ENCODE data around the gene CBL.

Gene CBL

GRCh38 chr11:119324189-119324588 is 118.0 kb downstream of the CBL start:
- no peaks in the 10 kb centered on the region for H3K9me3 Mint-ChIP-seq
- no peak overlapping the region for H3K4me3 Mint-ChIP-seq
- no peaks in the 10 kb centered on the region for H3K36me3 Mint-ChIP-seq (ENCODE audit: low read depth)
- no peak overlapping the region for H3K27ac Mint-ChIP-seq
- no peaks in the 10 kb centered on the region for H3K27me3 Mint-ChIP-seq
- peaks cover 16% of the 10 kb centered on the region for H3K4me1 Mint-ChIP-seq (ENCODE audit: low read depth)

- no peaks in the 10 kb centered on the region for H3K36me3 Mint-ChIP-seq (ENCODE audit: low read depth)
- no peak overlapping the region for H3K27ac Mint-ChIP-seq
- no peaks in the 10 kb centered on the region for H3K9me3 Mint-ChIP-seq
Observed at GRCh38 chr11:119329320-119329719, 123.2 kb downstream of the CBL start.

GRCh38 chr11:119330237-119330636 is 124.1 kb downstream of the CBL start:
- Mint-ChIP-seq H3K36me3 (ENCODE audit: low read depth) (no peaks in the 10 kb centered on the region), H3K27ac (no peak overlapping the region), H3K4me1 (ENCODE audit: low read depth) (peaks cover 16% of the 10 kb centered on the region), H3K4me3 (no peak overlapping the region), H3K27me3 (no peaks in the 10 kb centered on the region), H3K9me3 (no peaks in the 10 kb centered on the region)

More at GRCh38 chr11:119329320-119329719, 123.2 kb downstream of the CBL start:
- Mint-ChIP-seq H3K4me3 (no peak overlapping the region), H3K27me3 (no peaks in the 10 kb centered on the region), H3K4me1 (ENCODE audit: low read depth) (peaks cover 14% of the 10 kb centered on the region)

DNA sequence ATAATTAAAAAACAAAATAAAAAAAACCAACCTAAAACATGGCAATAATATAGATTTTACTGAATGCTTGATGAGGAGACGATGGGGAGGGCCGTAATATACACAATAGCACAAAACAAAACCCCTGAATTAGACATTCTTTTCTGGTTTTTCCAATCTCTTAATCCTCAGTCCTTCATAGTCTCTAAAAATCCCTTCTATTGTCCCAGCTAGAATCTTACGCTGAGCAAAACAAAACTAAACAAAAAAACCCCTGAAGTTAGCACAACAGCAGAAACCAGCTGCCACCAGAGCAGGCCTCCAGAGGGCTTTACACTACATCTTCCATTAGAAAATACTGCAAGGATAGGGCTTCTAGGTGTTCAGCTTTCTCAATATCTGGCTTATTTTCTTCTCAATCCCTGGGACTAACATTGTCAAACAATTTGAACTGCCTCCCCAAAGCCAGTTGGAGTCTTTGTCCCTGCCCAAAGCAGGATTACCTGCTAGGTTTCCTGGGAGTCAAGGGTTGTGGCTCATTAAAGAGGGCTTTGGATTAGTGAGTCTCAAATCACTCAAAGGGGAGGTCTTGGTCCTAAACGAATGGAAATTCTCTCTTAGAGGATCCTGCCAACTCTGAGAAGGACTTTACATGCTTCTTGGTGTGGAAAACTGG is 126.1 kb downstream of the CBL start:
- H3K4me1 Mint-ChIP-seq (ENCODE audit: low read depth) = peaks cover 33% of the 10 kb centered on the region
- no peaks in the 10 kb centered on the region for H3K27me3 Mint-ChIP-seq
- H3K4me3 Mint-ChIP-seq = no peak overlapping the region
- peaks cover 11% of the 10 kb centered on the region for H3K36me3 Mint-ChIP-seq (ENCODE audit: low read depth)
- no peak overlapping the region for H3K27ac Mint-ChIP-seq
- no peaks in the 10 kb centered on the region for H3K9me3 Mint-ChIP-seq

DNA sequence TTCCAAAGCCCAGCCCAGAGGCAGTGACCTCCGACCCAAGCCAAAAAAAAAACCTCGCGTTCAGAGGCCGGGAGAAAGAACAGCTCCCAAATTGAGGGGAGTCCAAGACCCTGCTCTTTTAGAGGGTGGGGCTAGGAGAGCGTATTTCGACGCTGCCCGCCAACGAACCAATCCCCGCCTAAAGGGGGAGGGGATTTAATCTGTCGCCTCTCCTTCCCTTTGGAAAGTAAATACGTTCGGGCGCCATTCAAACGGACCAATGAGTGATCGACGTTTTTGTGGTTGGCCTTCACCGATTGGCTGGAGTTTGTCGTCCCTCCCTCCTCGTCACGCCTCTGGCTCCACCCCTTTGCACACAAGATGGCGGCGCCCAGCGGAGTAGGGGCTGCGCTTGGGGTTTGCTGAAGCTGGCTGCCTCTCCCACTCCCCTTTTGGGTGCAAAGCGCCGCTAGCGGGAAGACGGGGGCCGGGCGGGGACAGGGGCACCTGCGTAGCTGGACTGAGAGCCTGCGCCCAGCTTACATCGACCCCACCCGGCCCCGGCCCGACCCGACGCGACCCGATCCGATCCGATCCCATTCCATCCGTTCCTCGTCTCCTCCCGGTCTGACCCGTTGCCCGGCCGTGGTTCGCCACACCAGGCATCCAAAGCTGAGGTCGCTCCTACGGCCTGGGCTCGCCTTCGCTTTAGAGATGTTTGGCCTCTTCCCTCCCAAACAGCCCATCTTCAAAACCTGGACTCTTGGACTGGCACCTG is 128.2 kb downstream of the CBL start, which contains the start of gene RNF26:
TSS of gene RNF26 (plus strand) at position 354 of the 757 bp plus-strand sequence. CDS start 596 bp downstream, outside the sequence.
- H3K4me1 Mint-ChIP-seq (ENCODE audit: low read depth) = peaks cover 43% of the 10 kb centered on the region
- H3K4me3 Mint-ChIP-seq = peak within 1 kb of the TSS; percentile 97
- peaks cover 9% of the 10 kb centered on the region for H3K27me3 Mint-ChIP-seq
- H3K9me3 Mint-ChIP-seq = no peaks in the 10 kb centered on the region
- H3K27ac Mint-ChIP-seq = peak within 1 kb of the TSS; percentile 98
- peaks cover 16% of the 10 kb centered on the region for H3K36me3 Mint-ChIP-seq (ENCODE audit: low read depth)

GRCh38 chr11:119335091-119335654 is 129.0 kb downstream of the CBL start:
- peaks cover 44% of the 10 kb centered on the region for H3K4me1 Mint-ChIP-seq (ENCODE audit: low read depth)
- H3K27ac Mint-ChIP-seq = peak overlapping the region; percentile 98
- peaks cover 10% of the 10 kb centered on the region for H3K27me3 Mint-ChIP-seq
- peaks cover 16% of the 10 kb centered on the region for H3K36me3 Mint-ChIP-seq (ENCODE audit: low read depth)
- H3K4me3 Mint-ChIP-seq = peak overlapping the region; percentile 97
- no peaks in the 10 kb centered on the region for H3K9me3 Mint-ChIP-seq

DNA sequence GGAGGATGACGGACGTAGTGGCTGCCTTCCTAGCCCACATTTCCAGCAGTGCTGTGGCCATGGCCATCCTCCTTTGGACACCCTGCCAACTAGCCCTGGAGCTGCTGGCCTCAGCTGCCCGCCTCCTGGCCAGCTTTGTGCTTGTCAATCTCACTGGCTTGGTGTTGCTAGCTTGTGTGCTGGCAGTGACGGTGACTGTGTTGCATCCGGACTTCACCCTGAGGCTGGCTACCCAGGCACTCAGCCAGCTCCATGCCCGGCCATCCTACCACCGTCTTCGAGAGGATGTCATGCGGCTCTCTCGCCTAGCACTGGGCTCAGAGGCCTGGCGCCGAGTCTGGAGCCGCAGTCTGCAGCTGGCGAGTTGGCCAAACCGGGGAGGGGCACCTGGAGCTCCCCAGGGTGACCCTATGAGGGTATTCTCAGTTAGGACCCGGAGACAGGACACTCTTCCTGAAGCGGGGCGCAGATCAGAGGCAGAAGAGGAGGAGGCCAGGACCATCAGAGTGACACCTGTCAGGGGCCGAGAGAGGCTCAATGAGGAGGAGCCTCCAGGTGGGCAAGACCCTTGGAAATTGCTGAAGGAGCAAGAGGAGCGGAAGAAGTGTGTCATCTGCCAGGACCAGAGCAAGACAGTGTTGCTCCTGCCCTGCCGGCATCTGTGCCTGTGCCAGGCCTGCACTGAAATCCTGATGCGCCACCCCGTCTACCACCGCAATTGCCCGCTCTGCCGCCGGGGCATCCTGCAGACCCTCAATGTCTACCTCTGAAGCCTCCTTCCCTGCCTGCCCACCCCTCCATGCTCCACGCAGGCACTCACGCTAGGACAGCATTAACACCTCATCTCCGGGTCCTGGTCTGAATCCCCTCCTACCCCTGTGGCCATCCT is 129.8 kb downstream of the CBL start:
- Mint-ChIP-seq H3K27me3 (peaks cover 13% of the 10 kb centered on the region), H3K27ac (peak overlapping the region; percentile 98), H3K4me1 (ENCODE audit: low read depth) (peaks cover 46% of the 10 kb centered on the region), H3K9me3 (no peaks in the 10 kb centered on the region), H3K4me3 (peak overlapping the region; percentile 97), H3K36me3 (ENCODE audit: low read depth) (peaks cover 16% of the 10 kb centered on the region)

DNA sequence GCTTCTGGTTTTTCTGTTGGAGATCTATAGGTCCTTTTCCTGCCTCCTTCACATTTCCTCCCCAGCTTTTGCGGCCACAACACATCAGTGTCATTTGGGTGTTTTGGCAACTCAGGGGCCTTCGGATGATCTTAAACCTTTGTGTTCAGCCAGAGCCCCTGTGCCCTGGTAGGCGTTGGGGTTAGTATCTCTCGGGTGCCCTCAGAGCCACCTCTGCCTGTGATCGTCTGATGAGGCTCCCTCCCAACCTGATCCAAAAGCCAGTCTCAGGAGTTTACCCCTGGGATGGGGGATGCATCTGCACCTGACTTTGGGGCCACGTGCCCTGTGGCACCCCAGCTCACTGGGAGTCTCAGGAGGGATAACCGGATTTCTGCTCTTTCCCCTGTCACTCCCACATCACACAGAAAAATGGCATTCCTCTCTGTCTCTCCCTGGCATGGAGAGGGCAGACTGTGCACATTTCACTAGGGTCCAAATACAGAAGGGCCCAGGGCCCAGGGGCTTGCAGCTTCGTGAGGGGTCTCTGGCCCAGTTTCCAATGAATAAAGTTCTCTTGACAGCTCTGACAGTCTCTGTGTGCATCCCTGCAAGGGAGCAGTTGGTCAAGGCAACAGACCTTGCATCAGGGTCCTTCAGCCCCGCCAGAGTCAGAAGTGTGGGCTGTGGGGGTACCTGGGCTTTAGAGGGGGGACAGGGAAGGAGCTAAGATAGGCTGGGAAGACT is 130.8 kb downstream of the CBL start:
- H3K4me3 Mint-ChIP-seq = no peak overlapping the region
- peaks cover 16% of the 10 kb centered on the region for H3K36me3 Mint-ChIP-seq (ENCODE audit: low read depth)
- H3K27ac Mint-ChIP-seq = no peak overlapping the region
- H3K9me3 Mint-ChIP-seq = no peaks in the 10 kb centered on the region
- H3K27me3 Mint-ChIP-seq = peaks cover 21% of the 10 kb centered on the region
- H3K4me1 Mint-ChIP-seq (ENCODE audit: low read depth) = peaks cover 50% of the 10 kb centered on the region

GRCh38 chr11:119337581-119338317 is 131.6 kb downstream of the CBL start:
- no peak overlapping the region for H3K27ac Mint-ChIP-seq
- H3K27me3 Mint-ChIP-seq = peaks cover 24% of the 10 kb centered on the region
- peaks cover 16% of the 10 kb centered on the region for H3K36me3 Mint-ChIP-seq (ENCODE audit: low read depth)
- no peaks in the 10 kb centered on the region for H3K9me3 Mint-ChIP-seq
- H3K4me1 Mint-ChIP-seq (ENCODE audit: low read depth) = peaks cover 49% of the 10 kb centered on the region
- H3K4me3 Mint-ChIP-seq = no peak overlapping the region

- Mint-ChIP-seq H3K9me3 (no peaks in the 10 kb centered on the region), H3K27ac (no peak overlapping the region), H3K36me3 (ENCODE audit: low read depth) (peaks cover 16% of the 10 kb centered on the region), H3K4me1 (ENCODE audit: low read depth) (peaks cover 42% of the 10 kb centered on the region), H3K4me3 (no peak overlapping the region), H3K27me3 (peaks cover 24% of the 10 kb centered on the region)
Observed at GRCh38 chr11:119338318-119338890, 132.3 kb downstream of the CBL start.

GRCh38 chr11:119338965-119339588 is 132.9 kb downstream of the CBL start:
- Mint-ChIP-seq H3K4me3 (peak overlapping the region; percentile 59), H3K4me1 (ENCODE audit: low read depth) (peaks cover 38% of the 10 kb centered on the region)

GRCh38 chr11:119339589-119340334 is 133.6 kb downstream of the CBL start:
- H3K4me3 Mint-ChIP-seq = peak overlapping the region; percentile 59
- peaks cover 24% of the 10 kb centered on the region for H3K27me3 Mint-ChIP-seq
- H3K36me3 Mint-ChIP-seq (ENCODE audit: low read depth) = peaks cover 16% of the 10 kb centered on the region
- H3K9me3 Mint-ChIP-seq = no peaks in the 10 kb centered on the region
- peaks cover 36% of the 10 kb centered on the region for H3K4me1 Mint-ChIP-seq (ENCODE audit: low read depth)
- H3K27ac Mint-ChIP-seq = no peak overlapping the region

More at GRCh38 chr11:119338965-119339588, 132.9 kb downstream of the CBL start:
- Mint-ChIP-seq H3K27me3 (peaks cover 24% of the 10 kb centered on the region), H3K27ac (no peak overlapping the region), H3K36me3 (ENCODE audit: low read depth) (peaks cover 16% of the 10 kb centered on the region), H3K9me3 (no peaks in the 10 kb centered on the region)
